GM19455 (cell line): ENCODE results near the gene CPXM2.

Experiments used
- ATAC-seq: cut with Tn5 transposase; IDR thresholded peaks from one replicate; pipeline ENCODE4 v1.9.1; 2021; ENCODE audit not compliant: unreplicated experiment

CPXM2 gene

DNA sequence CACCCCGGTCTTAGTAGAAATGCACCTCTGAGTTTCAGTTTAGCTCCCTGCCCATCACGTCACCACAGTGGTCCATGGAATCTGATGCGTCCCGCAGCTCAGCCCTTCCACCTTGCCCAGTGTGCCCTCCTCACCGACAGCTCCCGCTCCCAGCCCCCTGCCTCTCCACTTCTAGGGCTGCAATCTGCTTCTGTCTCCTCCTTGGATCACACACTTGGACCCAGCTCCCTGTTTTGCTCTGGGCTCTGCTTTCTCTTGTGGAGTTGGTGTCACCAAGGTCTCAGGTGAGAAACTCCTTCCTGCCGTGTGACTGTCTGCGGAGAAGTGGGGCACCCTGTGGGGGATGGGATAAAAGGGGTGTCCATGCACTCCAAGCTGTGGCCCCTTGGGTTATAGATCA lies 187.5 kb downstream of the CPXM2 start:
- ATAC-seq = no peak

GRCh38 chr10:123703195-123703790 lies 188.3 kb downstream of the CPXM2 start:
- ATAC-seq = no peak
